DMS 273 treated with DMSO at 0.1 percent for 48 hours (cell line): ENCODE measurements around the gene VCP.

Experiments
- DNase-seq: peaks from one replicate; lab custom pipeline; 2025; lab: John Stamatoyannopoulos, UW

The VCP gene

GRCh38 chr9:35014517-35014916, 57.9 kb downstream of the VCP start:
- DNase-seq, result no peak

- no peak for DNase-seq
Measured at GRCh38 chr9:35010351-35010958, 62.0 kb downstream of the VCP start.
